CD4-positive, alpha-beta memory T cell (primary cell): ENCODE results near the gene SEC14L3. TPM values are rescaled to one million over a fixed set of nuclear protein-coding genes. Genes with fewer than 3 reads are reported as not detected.

Source experiments
- CTCF ChIA-PET: fragments of 350-600 bp; sonication (Branson Sonifier 250); formaldehyde crosslinking; loops from one replicate; lab custom pipeline; 2021; ENCODE audit warnings: inconsistent platforms; ENCODE audit not compliant: partially characterized antibody; lab: Charles Lee
- POLR2A ChIA-PET: fragments of 350-600 bp; sonication (Branson Sonifier 250); formaldehyde crosslinking; loops from one replicate; lab custom pipeline; 2021; ENCODE audit not compliant: partially characterized antibody; lab: Charles Lee
- DNase-seq, 5 donors: peaks; one replicate each; pipeline versions ENCODE4 v3.0.0 to v3.0.0-alpha.2; 2020 to 2022; ENCODE audit warnings: mixed read lengths in 1 of 5
- H3K27ac ChIP-seq: one replicate; pipeline ENCODE4 v1.7.0; 2013; ENCODE audit warnings: low read depth, low read length
- H3K27me3 ChIP-seq: 2 replicates; pipeline ENCODE4 v1.7.0; 2013; ENCODE audit warnings: mild to moderate bottlenecking, low read length, moderate library complexity; ENCODE audit not compliant: insufficient read depth
- H3K36me3 ChIP-seq: 2 replicates; pipeline ENCODE4 v1.7.0; 2013; ENCODE audit warnings: mild to moderate bottlenecking, low read length, moderate library complexity; ENCODE audit not compliant: insufficient read depth
- H3K4me1 ChIP-seq: 2 replicates; pipeline ENCODE4 v1.7.0; 2013; ENCODE audit warnings: mild to moderate bottlenecking, low read length, moderate library complexity; ENCODE audit not compliant: insufficient read depth
- H3K4me3 ChIP-seq, 2 donors: one replicate each; pipeline ENCODE4 v1.7.0; 2013; ENCODE audit warnings: low read length in 2 of 2, mild to moderate bottlenecking in 1 of 2
- H3K9me3 ChIP-seq, 2 donors: one replicate each; pipeline ENCODE4 v1.7.0; 2013; ENCODE audit warnings: low read length in 2 of 2, control low read depth in 1 of 2; ENCODE audit not compliant: control insufficient read depth in 1 of 2
- H3K27ac Mint-ChIP-seq, 7 donors: one replicate each; pipeline ENCODE4 v1.8.0; 2020 to 2021; ENCODE audit warnings: mixed read lengths in 7 of 7, mild to moderate bottlenecking in 6 of 7, inconsistent platforms in 3 of 7, moderate library complexity in 3 of 7
- H3K27me3 Mint-ChIP-seq, 2 donors: one replicate each; pipeline ENCODE4 v1.8.0; 2020 to 2021; ENCODE audit warnings: mixed read lengths in 2 of 2
- H3K36me3 Mint-ChIP-seq, 2 donors: one replicate each; pipeline ENCODE4 v1.8.0; 2020 to 2021; ENCODE audit warnings: mixed read lengths in 2 of 2, inconsistent platforms in 1 of 2, mild to moderate bottlenecking in 1 of 2
- H3K4me1 Mint-ChIP-seq, 4 donors: one replicate each; pipeline ENCODE4 v1.8.0; 2020 to 2021; ENCODE audit warnings: mixed read lengths in 4 of 4, mild to moderate bottlenecking in 1 of 4
- H3K4me3 Mint-ChIP-seq, 8 donors: one replicate each; pipeline ENCODE4 v1.8.0; 2020 to 2021; ENCODE audit warnings: mixed read lengths in 8 of 8, mild to moderate bottlenecking in 7 of 8, moderate library complexity in 6 of 8, inconsistent platforms in 3 of 8
- H3K9me3 Mint-ChIP-seq, 8 donors: one replicate each; pipeline ENCODE4 v1.8.0; 2020 to 2021; ENCODE audit warnings: mixed read lengths in 8 of 8, mild to moderate bottlenecking in 5 of 8, inconsistent platforms in 3 of 8, moderate library complexity in 1 of 8
- intact Hi-C: fragments of 100-400 bp; cut with micrococcal nuclease; formaldehyde crosslinking; loops from one replicate; pipeline ENCODE4 v1.15.1; 2023
- polyA plus RNA-seq, 2 donors: library from polyadenylated mRNA; unstranded; fragments of 300-500 nt; fragmentation: Illumina TruSeq; gene quantifications; one replicate each; pipeline ENCODE4 v1.2.3, GENCODE V29; 2021
- total RNA-seq, 2 experiments: library from RNA; stranded (reverse); gene quantifications; one replicate each; pipeline ENCODE4 v1.2.3, GENCODE V29; 2021

The SEC14L3 gene
- total and polyA plus RNA-seq, 4 experiments from 2014 or later, result not detected

DNA sequence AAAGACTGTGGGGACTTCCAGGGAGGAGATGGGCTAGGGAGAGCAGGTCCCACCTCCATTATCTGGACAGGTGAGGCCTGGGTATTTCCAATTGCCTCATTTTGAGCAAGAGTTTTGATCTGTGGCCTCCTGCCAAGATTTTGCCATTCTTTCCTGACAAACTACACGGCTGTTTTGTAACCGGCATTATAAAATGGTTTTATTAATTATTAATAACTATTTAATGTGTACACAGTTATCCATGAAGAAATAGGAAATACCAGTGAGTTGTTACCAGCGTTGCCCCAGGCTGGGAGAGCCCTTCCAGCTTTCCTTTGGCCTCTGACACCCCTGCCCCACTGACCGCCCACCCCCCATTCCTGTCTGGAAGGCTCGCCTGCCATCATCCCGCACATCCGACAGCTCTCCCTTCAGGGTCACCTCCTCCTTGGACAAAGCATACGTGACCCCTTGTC, 14.9 kb upstream of the SEC14L3 start:
- Mint-ChIP-seq H3K27ac (peak overlapping the region in 1 of 7 donors; percentile 59), H3K4me1 (peaks cover 0 to 3% (median 0%) of the 10 kb centered on the region in 4 donors), H3K27me3 (peaks cover 0 to 1% of the 10 kb centered on the region in 2 donors), H3K4me3 (no peak overlapping the region), H3K36me3 (no peaks in the 10 kb centered on the region), H3K9me3 (no peaks in the 10 kb centered on the region)
- H3K4me3 ChIP-seq, result no peak overlapping the region
- no peaks in the 10 kb centered on the region for H3K9me3 ChIP-seq
- no peaks in the 10 kb centered on the region for H3K27me3 ChIP-seq
- CTCF ChIA-PET, result interaction anchor here (1.1 to 5.5 kb wide), 10 partner anchors 9 to 649 kb away, joined by 3 to 86 read pairs (median 5); partner anchors contain the start of genes ASCC2, RNF215 and SEC14L2
- H3K36me3 ChIP-seq, result no peaks in the 10 kb centered on the region
- POLR2A ChIA-PET, result interaction anchor here (0.8 to 1.0 kb wide), 2 partner anchors 95 to 198 kb away, joined by 3 to 4 read pairs; no protein-coding TSS in a partner anchor
- H3K27ac ChIP-seq, result no peak overlapping the region
- no peak for DNase-seq
- no peaks in the 10 kb centered on the region for H3K4me1 ChIP-seq
- intact Hi-C loops, result no loop called here

DNA sequence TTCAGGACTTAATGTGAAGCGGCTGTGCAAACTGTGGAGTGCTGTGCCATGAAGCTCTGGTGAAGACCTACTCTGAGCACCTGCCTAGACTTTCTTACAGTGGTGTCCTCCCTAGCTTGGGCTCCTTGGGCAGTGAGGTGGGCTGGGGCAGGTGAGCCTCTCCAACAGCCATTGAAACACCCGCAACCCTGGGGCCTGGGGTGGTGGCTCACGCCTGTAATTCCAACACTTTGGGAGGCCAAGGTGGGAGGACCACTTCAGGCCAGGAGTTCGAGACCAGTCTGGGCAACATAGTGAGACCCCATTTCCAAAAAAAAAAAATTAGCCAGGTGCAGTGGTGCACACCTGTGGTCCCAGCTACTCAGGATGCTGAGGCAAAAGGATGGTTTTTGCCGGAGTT, 14.3 kb upstream of the SEC14L3 start:
- Mint-ChIP-seq H3K9me3 (no peaks in the 10 kb centered on the region), H3K27me3 (peaks cover 1 to 4% of the 10 kb centered on the region in 2 donors), H3K27ac (no peak overlapping the region), H3K4me3 (no peak overlapping the region), H3K36me3 (no peaks in the 10 kb centered on the region), H3K4me1 (peaks cover 0 to 3% (median 0%) of the 10 kb centered on the region in 4 donors)
- ChIA-PET CTCF (interaction anchor here (0.7 to 5.5 kb wide), 16 partner anchors 11 to 649 kb away, joined by 3 to 86 read pairs (median 4); partner anchors contain the start of genes ASCC2, PES1, RNF215 and SEC14L2), POLR2A (interaction anchor here (0.8 to 1.0 kb wide), 3 partner anchors 62 to 198 kb away, joined by 3 to 4 read pairs (median 3); no protein-coding TSS in a partner anchor)
- DNase-seq, result no peak
- no peaks in the 10 kb centered on the region for H3K27me3 ChIP-seq
- no peaks in the 10 kb centered on the region for H3K9me3 ChIP-seq
- no peak overlapping the region for H3K4me3 ChIP-seq
- intact Hi-C loops, result no loop called here
- no peaks in the 10 kb centered on the region for H3K36me3 ChIP-seq
- no peak overlapping the region for H3K27ac ChIP-seq
- H3K4me1 ChIP-seq, result no peaks in the 10 kb centered on the region

DNA sequence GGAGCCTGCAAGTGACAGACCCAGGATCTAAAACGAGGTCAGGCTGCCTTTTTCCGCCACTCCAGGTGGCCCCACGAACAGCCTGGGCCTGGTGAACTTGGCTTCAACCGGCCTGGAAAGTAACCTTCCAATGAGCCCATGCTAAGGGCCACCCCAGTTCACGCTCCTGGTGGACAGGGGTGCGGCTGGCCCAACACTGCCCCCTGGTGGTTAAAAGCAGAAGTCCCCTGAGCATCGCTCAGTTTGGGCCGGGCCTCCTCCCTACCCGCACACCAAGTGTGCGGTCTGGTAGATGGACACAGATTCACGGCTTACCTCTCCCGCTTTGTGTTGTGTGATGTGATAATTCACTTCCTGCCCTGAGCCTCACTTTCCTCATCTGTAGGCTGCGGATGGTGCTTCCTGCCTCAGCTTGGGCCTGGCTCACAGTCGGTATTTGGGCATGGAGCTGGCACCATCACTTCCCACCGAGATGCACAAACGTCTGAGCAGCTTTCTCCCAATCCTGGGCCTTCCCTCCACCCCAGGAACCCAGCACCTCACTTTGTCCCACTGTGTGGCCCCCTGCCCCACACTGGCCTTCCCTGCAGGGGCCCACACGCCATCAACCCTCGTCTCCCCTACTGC, 13.7 kb upstream of the SEC14L3 start:
- intact Hi-C loops, result loop anchor here (1.0 to 2.0 kb wide), 2 partner anchors 40 to 197 kb away; partner anchors contain the start of gene CASTOR1
- H3K27ac ChIP-seq, result no peak overlapping the region
- CTCF ChIA-PET, result interaction anchor here (0.5 to 5.5 kb wide), 19 partner anchors 11 to 648 kb away, joined by 3 to 86 read pairs (median 4); partner anchors contain the start of genes ASCC2, PES1, RNF215 and SEC14L2
- no peaks in the 10 kb centered on the region for H3K9me3 Mint-ChIP-seq
- H3K4me1 ChIP-seq, result no peaks in the 10 kb centered on the region
- no peaks in the 10 kb centered on the region for H3K36me3 ChIP-seq
- no peak overlapping the region for H3K4me3 Mint-ChIP-seq
- H3K36me3 Mint-ChIP-seq, result no peaks in the 10 kb centered on the region
- peak overlapping the region in 2 of 7 donors; percentile 47 to 73 for H3K27ac Mint-ChIP-seq
- no peak overlapping the region for H3K4me3 ChIP-seq
- peaks cover 0 to 3% (median 0%) of the 10 kb centered on the region in 4 donors for H3K4me1 Mint-ChIP-seq
- no peaks in the 10 kb centered on the region for H3K27me3 ChIP-seq
- DNase-seq, result peak; percentile 70 to 77 (median 71)
- POLR2A ChIA-PET, result interaction anchor here (0.9 to 1.0 kb wide), 2 partner anchors 61 to 94 kb away, joined by 3 read pairs; no protein-coding TSS in a partner anchor
- H3K9me3 ChIP-seq, result no peaks in the 10 kb centered on the region
- H3K27me3 Mint-ChIP-seq, result peaks cover 1 to 4% of the 10 kb centered on the region in 2 donors

DNA sequence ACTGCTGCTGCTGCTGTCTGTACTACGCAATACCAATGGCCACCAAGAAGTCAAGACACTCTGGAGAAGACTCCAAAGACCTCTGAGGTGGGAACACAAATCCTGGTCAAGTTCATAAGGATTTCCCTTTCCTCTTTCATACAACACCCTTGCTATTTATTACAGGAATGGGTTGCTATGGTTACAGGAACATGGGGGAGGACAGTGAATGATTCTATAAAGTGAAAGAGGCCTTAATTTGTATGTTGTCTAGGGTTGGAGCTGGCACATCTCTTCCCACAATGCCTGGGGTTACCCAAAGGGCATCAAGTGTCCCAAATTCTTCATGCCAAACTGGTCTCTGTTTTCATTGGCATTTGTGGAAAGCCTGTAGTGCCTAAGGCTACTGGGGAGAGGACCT, 11.4 kb upstream of the SEC14L3 start:
- Histone ChIP-seq H3K9me3 (no peaks in the 10 kb centered on the region), H3K27ac (no peak overlapping the region), H3K4me3 (no peak overlapping the region), H3K36me3 (no peaks in the 10 kb centered on the region), H3K4me1 (no peaks in the 10 kb centered on the region), H3K27me3 (no peaks in the 10 kb centered on the region)
- Mint-ChIP-seq H3K27ac (no peak overlapping the region), H3K27me3 (peaks cover 1 to 4% of the 10 kb centered on the region in 2 donors), H3K9me3 (no peaks in the 10 kb centered on the region), H3K36me3 (no peaks in the 10 kb centered on the region), H3K4me3 (no peak overlapping the region), H3K4me1 (peaks cover 0 to 3% (median 0%) of the 10 kb centered on the region in 4 donors)
- ChIA-PET POLR2A (no interaction called here), CTCF (interaction anchor here (1.0 to 5.5 kb wide), 8 partner anchors 8 to 195 kb away, joined by 3 to 86 read pairs (median 4); partner anchors contain the start of genes RNF215 and SEC14L3)
- no peak for DNase-seq
- intact Hi-C loops, result no loop called here

DNA sequence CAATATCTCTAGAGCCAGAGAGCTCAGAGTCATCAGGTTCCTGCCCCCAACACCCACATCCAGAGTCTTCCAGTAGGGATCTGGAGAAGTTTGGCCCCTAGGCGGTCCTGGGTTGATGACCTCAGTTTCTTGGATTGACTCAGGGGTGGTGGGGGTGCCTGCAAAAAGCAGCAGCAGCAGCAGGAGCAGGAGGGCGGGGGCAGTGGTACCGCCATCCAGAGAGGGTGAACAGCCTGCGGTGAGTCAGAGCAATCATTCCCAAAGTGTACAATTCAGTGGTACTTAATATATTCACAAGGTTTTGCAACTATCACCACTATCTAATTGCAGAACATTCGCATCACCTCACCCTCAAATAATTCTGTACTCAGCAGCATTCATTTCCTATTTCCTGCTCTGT, 9.9 kb upstream of the SEC14L3 start:
- no peaks in the 10 kb centered on the region for H3K36me3 ChIP-seq
- Mint-ChIP-seq H3K9me3 (no peaks in the 10 kb centered on the region), H3K4me1 (peaks cover 0 to 3% (median 0%) of the 10 kb centered on the region in 4 donors), H3K4me3 (no peak overlapping the region), H3K27ac (no peak overlapping the region), H3K36me3 (no peaks in the 10 kb centered on the region), H3K27me3 (peaks cover 1 to 4% of the 10 kb centered on the region in 2 donors)
- H3K4me3 ChIP-seq, result no peak overlapping the region
- ChIA-PET POLR2A (no interaction called here), CTCF (interaction anchor here (2.3 kb wide), 1 partner anchor 9 kb away, joined by 6 read pairs; no protein-coding TSS in a partner anchor)
- no peaks in the 10 kb centered on the region for H3K4me1 ChIP-seq
- H3K27ac ChIP-seq, result no peak overlapping the region
- H3K9me3 ChIP-seq, result no peaks in the 10 kb centered on the region
- no peak for DNase-seq
- no peaks in the 10 kb centered on the region for H3K27me3 ChIP-seq
- intact Hi-C loops, result no loop called here

DNA sequence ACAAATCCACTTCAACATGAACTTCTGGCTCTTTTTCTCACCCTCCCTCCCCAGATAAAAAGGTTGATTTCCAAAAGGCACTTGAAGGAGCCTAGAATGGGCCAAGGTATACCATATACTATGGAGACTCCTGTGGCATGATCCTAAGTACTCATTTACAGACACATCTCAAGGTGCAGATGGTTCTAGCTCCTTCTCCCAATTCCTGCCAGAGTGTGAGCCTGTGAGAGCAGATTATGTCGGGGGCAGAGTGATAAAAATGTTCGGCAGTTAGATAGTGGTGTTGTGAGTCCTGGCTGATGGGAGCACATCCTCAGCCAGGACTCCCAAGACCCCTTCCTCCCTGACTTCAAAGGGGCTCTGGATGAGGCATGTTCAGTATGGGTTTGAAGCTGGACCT, 8.2 kb upstream of the SEC14L3 start:
- Histone ChIP-seq H3K4me1 (no peaks in the 10 kb centered on the region), H3K36me3 (no peaks in the 10 kb centered on the region), H3K9me3 (no peaks in the 10 kb centered on the region), H3K27ac (no peak overlapping the region), H3K4me3 (no peak overlapping the region), H3K27me3 (no peaks in the 10 kb centered on the region)
- peak overlapping the region in 2 of 7 donors; percentile 54 to 55 for H3K27ac Mint-ChIP-seq
- H3K36me3 Mint-ChIP-seq, result no peaks in the 10 kb centered on the region
- ChIA-PET CTCF (interaction anchor here (2.3 kb wide), 1 partner anchor 11 kb away, joined by 6 read pairs; no protein-coding TSS in a partner anchor), POLR2A (interaction anchor here (1.0 kb wide), 1 partner anchor 56 kb away, joined by 3 read pairs; no protein-coding TSS in a partner anchor)
- H3K9me3 Mint-ChIP-seq, result no peaks in the 10 kb centered on the region
- peaks cover 1 to 6% of the 10 kb centered on the region in 2 donors for H3K27me3 Mint-ChIP-seq
- DNase-seq, result no peak
- intact Hi-C loops, result no loop called here
- no peak overlapping the region for H3K4me3 Mint-ChIP-seq
- peaks cover 3% of the 10 kb centered on the region in 4 donors for H3K4me1 Mint-ChIP-seq
